GM12878 (cell line): ENCODE results near the gene SHC1. TPM values are rescaled to one million over a fixed set of nuclear protein-coding genes. Genes with fewer than 3 reads are reported as not detected.

Experiments
- EED ChIP-seq: sonication (generic); IDR thresholded peaks from 2 replicates; pipeline ENCODE4 v1.6.1; 2016; ENCODE audit warnings: antibody characterized with exemption, low read depth
- ELK1 ChIP-seq: IDR thresholded peaks from 2 replicates; pipeline ENCODE4 v1.6.1; 2012; ENCODE audit warnings: low read depth, low read length, improper control_type of control experiment
- MEF2B ChIP-seq: fragments of 450-650 bp; IDR thresholded peaks from 2 replicates; pipeline ENCODE4 v1.6.1; 2018; ENCODE audit warnings: mild to moderate bottlenecking, moderate library complexity; ENCODE audit not compliant: partially characterized antibody, poor library complexity, severe bottlenecking
- PAX5 ChIP-seq: IDR thresholded peaks from 2 replicates; pipeline ENCODE4 v1.6.1; 2011; ENCODE audit warnings: low read depth, low read length, borderline replicate concordance
- RAD21 ChIP-seq: IDR thresholded peaks from 2 replicates; pipeline ENCODE4 v1.6.1; 2011; ENCODE audit warnings: mild to moderate bottlenecking, low read depth, low read length, moderate library complexity; ENCODE audit not compliant: insufficient read depth
- RAD51 ChIP-seq: fragments of 450-650 bp; IDR thresholded peaks from 2 replicates; pipeline ENCODE4 v1.6.1; 2016; ENCODE audit warnings: moderate library complexity, mild to moderate bottlenecking, inconsistent platforms
- YBX1 ChIP-seq: fragments of 450-650 bp; IDR thresholded peaks from 2 replicates; pipeline ENCODE4 v1.6.1; 2016; ENCODE audit warnings: antibody characterized with exemption
- ZBTB33 ChIP-seq: fragments of 450-650 bp; IDR thresholded peaks from 2 replicates; pipeline ENCODE4 v1.6.1; 2017; ENCODE audit warnings: mild to moderate bottlenecking
- ZBTB40 ChIP-seq: fragments of 450-650 bp; IDR thresholded peaks from 2 replicates; pipeline ENCODE4 v1.6.1; 2016; ENCODE audit warnings: mild to moderate bottlenecking, moderate library complexity, borderline replicate concordance
- ZNF24 ChIP-seq: fragments of 450-650 bp; IDR thresholded peaks from 2 replicates; pipeline ENCODE4 v1.6.1; 2017; ENCODE audit warnings: antibody characterized with exemption, mild to moderate bottlenecking
- polyA plus RNA-seq, 11 experiments: library from polyadenylated mRNA; depleted of rRNA in 4 of 11; unstranded in 6 of 11; stranded (reverse) in 5 of 11; fragments of >200 nt; fragmentation: Nextera tagmentation in 4 of 11; fragmentation: Illumina TruSeq in 1 of 11; extraction: Ambion mirVana in 4 of 11; extraction: Trizol in 1 of 11; gene quantifications; 1 replicate in 1 of 11; 2 replicates in 10 of 11; pipeline versions ENCODE4 v1.2.1 to v1.2.3, GENCODE V29; 2011 to 2016; ENCODE audit warnings: inconsistent platforms in 2 of 11, missing spikeins in 2 of 11, low read depth in 1 of 11
- total RNA-seq, 4 experiments: library from RNA; depleted of rRNA in 3 of 4; stranded (reverse); fragments of >200 nt in 3 of 4; fragmentation: Illumina TruSeq in 1 of 4; extraction: Trizol in 1 of 4; gene quantifications; 2 replicates each; pipeline versions ENCODE4 v1.2.1 to v1.2.3, GENCODE V29; 2013 to 2021

The SHC1 gene
- total and polyA plus RNA-seq, 10 of the 15 experiments (the other 5 are each of a cell fraction or from before 2014, with no cell fraction given), result 2.6 to 49.3 (median 25.2) TPM

- TF ChIP-seq ZBTB33 (no peak), ZBTB40 (no peak), MEF2B (no peak), EED (peak; percentile 46; the same call in 1 of the 2 replicates), PAX5 (no peak), ELK1 (no peak), YBX1 (no peak), RAD51 (no peak), ZNF24 (no peak), RAD21 (no peak)
These were observed 36.1 kb upstream of the SHC1 start (continued) for GRCh38 chr1:155006601-155007101.
